Right ventricle myocardium inferior (tissue), 1 donor: Measurements from ENCODE around the gene FNDC3B. TPM values are rescaled to one million over a fixed set of nuclear protein-coding genes. Genes with fewer than 3 reads are reported as not detected.

Experiments
- ATAC-seq: fragments of 200-7000 bp; cut with Tn5 transposase; one replicate; pipeline ENCODE4 v1.9.1; 2020; ENCODE audit warnings: mild to moderate bottlenecking, moderate library complexity
- DNase-seq: peaks from one replicate; pipeline ENCODE4 v3.0.0; 2021; ENCODE audit errors: missing footprints
- intact Hi-C: fragments of 100-400 bp; cut with DNase I; formaldehyde crosslinking; loops from one replicate; pipeline ENCODE4 v1.11.0; 2022
- total RNA-seq: library from RNA; stranded (reverse); fragmentation: NEBNext Ultra II Directional; extraction: Animal tissue kit (Norgen Biotek cat#: 25700); gene quantifications from one replicate; pipeline ENCODE4 v1.2.1, GENCODE V29; 2021
- donor health status: DM: no; HTN: yes; CAD: no; lungs with severe emphysema.

The FNDC3B gene
- total RNA-seq, 1 donor from 2014 or later: 57.8 TPM

- no peak for DNase-seq
- intact Hi-C loops: no loop called here
- ATAC-seq: no peak
Measured at GRCh38 chr3:172164620-172165362, 125.4 kb downstream of the FNDC3B start.

GRCh38 chr3:172166261-172166660 lies 126.9 kb downstream of the FNDC3B start:
- intact Hi-C loops: no loop called here
- ATAC-seq (no peak), DNase-seq (no peak)

GRCh38 chr3:172166890-172167289 lies 127.5 kb downstream of the FNDC3B start:
- intact Hi-C loops: no loop called here
- ATAC-seq: no peak
- DNase-seq: no peak

GRCh38 chr3:172167892-172168648 lies 128.7 kb downstream of the FNDC3B start:
- intact Hi-C loops: no loop called here
- ATAC-seq (peak; percentile 45), DNase-seq (no peak)

- intact Hi-C loops: no loop called here
- ATAC-seq (no peak), DNase-seq (no peak)
Measured at GRCh38 chr3:172170073-172170709, 130.8 kb downstream of the FNDC3B start.

GRCh38 chr3:172170841-172171240 lies 131.5 kb downstream of the FNDC3B start:
- ATAC-seq: no peak
- no peak for DNase-seq
- intact Hi-C loops: no loop called here

GRCh38 chr3:172171396-172172075 lies 132.2 kb downstream of the FNDC3B start:
- intact Hi-C loops: no loop called here
- ATAC-seq (no peak), DNase-seq (no peak)

GRCh38 chr3:172173316-172174254 lies 134.2 kb downstream of the FNDC3B start:
- intact Hi-C loops: no loop called here
- ATAC-seq (no peak), DNase-seq (no peak)

- no peak for DNase-seq
- ATAC-seq: no peak
- intact Hi-C loops: no loop called here
Measured at GRCh38 chr3:172174513-172175253, 135.3 kb downstream of the FNDC3B start.

GRCh38 chr3:172175254-172175599 lies 135.8 kb downstream of the FNDC3B start:
- intact Hi-C loops: no loop called here
- no peak for DNase-seq
- ATAC-seq: no peak

- ATAC-seq (no peak), DNase-seq (no peak)
- intact Hi-C loops: no loop called here
Measured at GRCh38 chr3:172176061-172176770, 136.8 kb downstream of the FNDC3B start.

GRCh38 chr3:172177046-172177445 lies 137.7 kb downstream of the FNDC3B start:
- ATAC-seq (peak; percentile 21), DNase-seq (no peak)
- intact Hi-C loops: no loop called here

- DNase-seq (no peak), ATAC-seq (no peak)
- intact Hi-C loops: no loop called here
Measured at GRCh38 chr3:172177803-172178316, 138.5 kb downstream of the FNDC3B start.

- intact Hi-C loops: no loop called here
- DNase-seq (no peak), ATAC-seq (peak; percentile 59)
Measured at GRCh38 chr3:172179680-172180399, 140.5 kb downstream of the FNDC3B start.

GRCh38 chr3:172180473-172180872 lies 141.1 kb downstream of the FNDC3B start:
- intact Hi-C loops: no loop called here
- no peak for ATAC-seq

GRCh38 chr3:172181932-172182586 lies 142.7 kb downstream of the FNDC3B start:
- DNase-seq: no peak
- no peak for ATAC-seq
- intact Hi-C loops: no loop called here

More at GRCh38 chr3:172180473-172180872, 141.1 kb downstream of the FNDC3B start:
- no peak for DNase-seq
